Measurements from ENCODE around the gene ERBIN. TPM values are rescaled to one million over a fixed set of nuclear protein-coding genes. Genes with fewer than 3 reads are reported as not detected.
"Not testable (repeated sequence)": the region's sequence is repeated elsewhere in the genome, so short reads cannot be mapped to it uniquely, and the experiment has no call there.

The ERBIN gene, protein sequence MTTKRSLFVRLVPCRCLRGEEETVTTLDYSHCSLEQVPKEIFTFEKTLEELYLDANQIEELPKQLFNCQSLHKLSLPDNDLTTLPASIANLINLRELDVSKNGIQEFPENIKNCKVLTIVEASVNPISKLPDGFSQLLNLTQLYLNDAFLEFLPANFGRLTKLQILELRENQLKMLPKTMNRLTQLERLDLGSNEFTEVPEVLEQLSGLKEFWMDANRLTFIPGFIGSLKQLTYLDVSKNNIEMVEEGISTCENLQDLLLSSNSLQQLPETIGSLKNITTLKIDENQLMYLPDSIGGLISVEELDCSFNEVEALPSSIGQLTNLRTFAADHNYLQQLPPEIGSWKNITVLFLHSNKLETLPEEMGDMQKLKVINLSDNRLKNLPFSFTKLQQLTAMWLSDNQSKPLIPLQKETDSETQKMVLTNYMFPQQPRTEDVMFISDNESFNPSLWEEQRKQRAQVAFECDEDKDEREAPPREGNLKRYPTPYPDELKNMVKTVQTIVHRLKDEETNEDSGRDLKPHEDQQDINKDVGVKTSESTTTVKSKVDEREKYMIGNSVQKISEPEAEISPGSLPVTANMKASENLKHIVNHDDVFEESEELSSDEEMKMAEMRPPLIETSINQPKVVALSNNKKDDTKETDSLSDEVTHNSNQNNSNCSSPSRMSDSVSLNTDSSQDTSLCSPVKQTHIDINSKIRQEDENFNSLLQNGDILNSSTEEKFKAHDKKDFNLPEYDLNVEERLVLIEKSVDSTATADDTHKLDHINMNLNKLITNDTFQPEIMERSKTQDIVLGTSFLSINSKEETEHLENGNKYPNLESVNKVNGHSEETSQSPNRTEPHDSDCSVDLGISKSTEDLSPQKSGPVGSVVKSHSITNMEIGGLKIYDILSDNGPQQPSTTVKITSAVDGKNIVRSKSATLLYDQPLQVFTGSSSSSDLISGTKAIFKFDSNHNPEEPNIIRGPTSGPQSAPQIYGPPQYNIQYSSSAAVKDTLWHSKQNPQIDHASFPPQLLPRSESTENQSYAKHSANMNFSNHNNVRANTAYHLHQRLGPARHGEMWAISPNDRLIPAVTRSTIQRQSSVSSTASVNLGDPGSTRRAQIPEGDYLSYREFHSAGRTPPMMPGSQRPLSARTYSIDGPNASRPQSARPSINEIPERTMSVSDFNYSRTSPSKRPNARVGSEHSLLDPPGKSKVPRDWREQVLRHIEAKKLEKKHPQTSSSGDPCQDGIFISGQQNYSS (N-terminal part only)
- total RNA-seq (2022) (81.4 and 98.4 TPM in 2 replicates), Bru-seq, nascent RNA (percentile 96 among the genes with signal in this experiment), BruChase-seq, experiment 1, labeled RNA remaining after a 6-hour chase (percentile 92 among the genes with signal in this experiment), BruChase-seq, experiment 2, labeled RNA remaining after a 2-hour chase (percentile 94 among the genes with signal in this experiment)
- long read RNA-seq, full-length matches to known transcripts = 11 of 24 reads
- long read RNA-seq, partial matches to known transcripts = 6 of 24 reads
- long read RNA-seq, other reads (novel, unspliced or antisense) = 7 of 24 reads

DNA sequence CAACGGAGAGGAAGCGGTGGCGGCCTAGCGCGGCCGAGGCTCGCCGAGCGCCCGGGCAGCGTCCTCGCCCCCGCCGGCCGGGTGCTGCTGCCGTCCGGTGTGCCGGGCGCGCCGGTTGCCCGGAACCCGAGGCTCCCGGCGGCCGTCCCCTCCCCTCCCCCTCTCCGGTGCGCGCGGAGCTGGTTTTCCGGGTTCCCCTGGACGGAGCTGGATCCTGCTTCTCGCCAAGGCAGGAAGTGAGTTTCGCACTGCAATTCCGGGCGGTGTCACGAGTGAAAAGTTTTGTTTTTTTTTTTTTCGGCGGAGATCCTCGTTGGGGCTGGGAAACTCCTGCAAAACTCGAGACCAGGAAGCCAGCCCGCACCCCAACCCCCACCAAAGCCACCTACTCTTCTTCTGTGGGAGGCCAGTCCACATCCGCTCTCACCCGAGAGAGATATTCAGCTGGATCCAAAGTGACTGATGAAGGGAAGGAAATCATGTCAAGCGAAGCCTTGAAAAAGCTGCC is at the start of gene ERBIN:
Gene ERBIN, plus strand, starts transcription at position 300 of the 508 bp plus-strand sequence. CDS start 66,144 bp downstream, outside the sequence.
- TF ChIP-seq, protein P1, sequence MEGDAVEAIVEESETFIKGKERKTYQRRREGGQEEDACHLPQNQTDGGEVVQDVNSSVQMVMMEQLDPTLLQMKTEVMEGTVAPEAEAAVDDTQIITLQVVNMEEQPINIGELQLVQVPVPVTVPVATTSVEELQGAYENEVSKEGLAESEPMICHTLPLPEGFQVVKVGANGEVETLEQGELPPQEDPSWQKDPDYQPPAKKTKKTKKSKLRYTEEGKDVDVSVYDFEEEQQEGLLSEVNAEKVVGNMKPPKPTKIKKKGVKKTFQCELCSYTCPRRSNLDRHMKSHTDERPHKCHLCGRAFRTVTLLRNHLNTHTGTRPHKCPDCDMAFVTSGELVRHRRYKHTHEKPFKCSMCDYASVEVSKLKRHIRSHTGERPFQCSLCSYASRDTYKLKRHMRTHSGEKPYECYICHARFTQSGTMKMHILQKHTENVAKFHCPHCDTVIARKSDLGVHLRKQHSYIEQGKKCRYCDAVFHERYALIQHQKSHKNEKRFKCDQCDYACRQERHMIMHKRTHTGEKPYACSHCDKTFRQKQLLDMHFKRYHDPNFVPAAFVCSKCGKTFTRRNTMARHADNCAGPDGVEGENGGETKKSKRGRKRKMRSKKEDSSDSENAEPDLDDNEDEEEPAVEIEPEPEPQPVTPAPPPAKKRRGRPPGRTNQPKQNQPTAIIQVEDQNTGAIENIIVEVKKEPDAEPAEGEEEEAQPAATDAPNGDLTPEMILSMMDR (IDR thresholded peaks at IDR 0.05; ENCODE audit: unreplicated experiment) = no peak
- peak; percentile 86 for DNase-seq
- intact Hi-C loops (cut with micrococcal nuclease; ENCODE audit: unreplicated experiment) = loop anchor here (2.0 to 10.0 kb wide), 3 partner anchors 116 to 218 kb away; partner anchors contain the start of gene SREK1
- CTCF ChIA-PET = interaction anchor here (0.7 to 1.1 kb wide), 4 partner anchors 38 to 115 kb away, joined by 3 to 4 read pairs (median 4); no protein-coding TSS in a partner anchor
- peak within 1 kb of the TSS; percentile 94 for H3K4me3 Mint-ChIP-seq (ENCODE audit: low read depth, unreplicated experiment)
- peaks cover 64% of the 10 kb centered on the region for H3K36me3 Mint-ChIP-seq (ENCODE audit: insufficient read depth, unreplicated experiment)
- peaks cover 50% of the 10 kb centered on the region for H3K4me1 Mint-ChIP-seq (ENCODE audit: low read depth, unreplicated experiment)
- H3K27me3 Mint-ChIP-seq (ENCODE audit: unreplicated experiment) = no peaks in the 10 kb centered on the region
- no peaks in the 10 kb centered on the region for H3K9me3 Mint-ChIP-seq (ENCODE audit: low read depth, unreplicated experiment)
- BruUV-seq (replicated peaks) = no TSS peak
- peak within 1 kb of the TSS; percentile 93 for H3K27ac Mint-ChIP-seq (ENCODE audit: unreplicated experiment)

DNA sequence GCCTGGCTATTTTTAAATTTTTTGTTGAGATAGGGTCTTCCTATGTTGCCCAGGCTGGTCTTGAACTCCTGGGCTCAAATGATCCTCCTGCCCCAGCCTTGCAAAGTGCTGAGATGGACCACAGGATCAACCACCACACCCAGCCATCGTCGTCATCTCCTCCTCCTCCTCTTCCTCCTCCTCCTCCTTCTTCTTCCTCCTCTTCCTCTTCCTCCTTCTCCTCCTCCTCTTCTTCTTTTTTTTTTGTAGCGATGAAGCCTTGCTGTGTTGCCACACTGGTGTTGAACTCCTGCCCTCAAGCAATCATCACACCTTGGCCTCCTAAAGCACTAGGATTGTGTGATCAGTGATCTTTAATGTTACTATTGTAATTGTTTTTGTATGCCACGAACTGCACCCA is 49.4 kb upstream of the ERBIN start:
- BruUV-seq (replicated peaks) = no TSS peak
- no peak overlapping the region for H3K27ac Mint-ChIP-seq (ENCODE audit: unreplicated experiment)
- H3K4me1 Mint-ChIP-seq (ENCODE audit: low read depth, unreplicated experiment) = no peaks in the 10 kb centered on the region
- CTCF ChIA-PET = no interaction called here
- TF ChIP-seq, protein P1 (IDR thresholded peaks at IDR 0.05; ENCODE audit: unreplicated experiment) = no peak
- H3K4me3 Mint-ChIP-seq (ENCODE audit: low read depth, unreplicated experiment) = no peak overlapping the region
- no peaks in the 10 kb centered on the region for H3K27me3 Mint-ChIP-seq (ENCODE audit: unreplicated experiment)
- intact Hi-C loops (cut with micrococcal nuclease; ENCODE audit: unreplicated experiment) = no loop called here
- no peak for DNase-seq
- H3K36me3 Mint-ChIP-seq (ENCODE audit: insufficient read depth, unreplicated experiment) = no peaks in the 10 kb centered on the region
- H3K9me3 Mint-ChIP-seq (ENCODE audit: low read depth, unreplicated experiment) = peaks cover 6% of the 10 kb centered on the region

DNA sequence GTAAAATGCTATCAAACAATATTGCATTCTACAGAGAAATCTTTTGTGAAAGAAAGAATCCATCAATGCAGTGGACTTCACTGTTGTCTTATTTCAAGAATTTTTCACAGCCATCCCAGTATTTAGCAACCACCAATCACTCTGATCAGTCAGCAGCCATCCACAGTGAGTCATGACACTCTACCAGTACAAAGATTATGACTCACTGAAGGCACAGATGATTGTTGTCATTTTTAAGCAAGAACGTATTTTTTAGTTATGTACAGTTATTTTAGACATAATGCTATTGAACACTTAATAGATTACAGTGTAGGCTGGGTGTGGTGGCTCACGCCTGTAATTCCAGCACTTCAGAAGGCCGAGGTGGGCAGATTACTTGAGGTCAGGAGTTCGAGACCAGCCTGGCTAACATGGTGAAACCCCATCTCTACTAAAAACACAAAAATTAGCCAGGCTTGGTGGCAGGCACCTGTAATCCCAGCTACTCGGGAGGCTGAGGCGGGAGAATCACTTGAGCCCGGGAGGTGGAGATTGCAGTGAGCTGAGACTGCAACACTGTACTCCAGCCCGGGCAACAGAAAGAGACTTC is 46.6 kb upstream of the ERBIN start:
- DNase-seq; CTCF ChIA-PET; H3K27me3 Mint-ChIP-seq (ENCODE audit: unreplicated experiment); BruUV-seq (replicated peaks); H3K9me3 Mint-ChIP-seq (ENCODE audit: low read depth, unreplicated experiment); intact Hi-C loops (cut with micrococcal nuclease; ENCODE audit: unreplicated experiment); H3K36me3 Mint-ChIP-seq (ENCODE audit: insufficient read depth, unreplicated experiment); H3K4me3 Mint-ChIP-seq (ENCODE audit: low read depth, unreplicated experiment): not testable (repeated sequence)
- H3K4me1 Mint-ChIP-seq (ENCODE audit: low read depth, unreplicated experiment) = peaks cover 11% of the 10 kb centered on the region
- peak overlapping the region; percentile 23 for H3K27ac Mint-ChIP-seq (ENCODE audit: unreplicated experiment)

DNA sequence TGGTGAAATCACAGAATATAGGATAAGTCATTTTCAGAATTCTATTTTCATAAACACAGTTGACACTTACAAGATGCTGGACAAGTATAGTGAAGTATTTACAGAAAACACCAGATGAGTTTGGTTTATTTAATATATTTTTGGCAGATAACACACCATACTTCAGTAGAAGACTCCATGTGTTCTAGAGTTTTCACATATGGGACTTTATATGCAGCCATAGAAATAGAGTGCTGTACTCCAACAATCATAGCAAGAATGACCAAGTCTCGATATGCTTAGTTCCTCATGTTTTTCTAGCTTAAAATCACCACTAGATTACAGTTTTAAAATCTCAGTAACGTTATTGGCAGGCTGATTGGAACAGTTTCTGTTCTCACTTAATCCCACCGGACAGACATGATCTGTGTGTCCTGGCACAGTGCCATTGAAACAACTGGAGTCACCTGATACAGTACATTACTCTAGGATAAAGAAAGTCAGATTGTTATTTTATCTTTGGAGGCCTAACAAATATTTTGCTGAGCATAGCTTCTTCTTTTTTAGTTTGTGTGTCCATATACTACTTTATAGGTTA is 45.8 kb upstream of the ERBIN start:
- Mint-ChIP-seq H3K27me3 (ENCODE audit: unreplicated experiment) (no peaks in the 10 kb centered on the region), H3K4me1 (ENCODE audit: low read depth, unreplicated experiment) (peaks cover 19% of the 10 kb centered on the region), H3K27ac (ENCODE audit: unreplicated experiment) (no peak overlapping the region), H3K36me3 (ENCODE audit: insufficient read depth, unreplicated experiment) (no peaks in the 10 kb centered on the region), H3K9me3 (ENCODE audit: low read depth, unreplicated experiment) (peaks cover 6% of the 10 kb centered on the region), H3K4me3 (ENCODE audit: low read depth, unreplicated experiment) (no peak overlapping the region)
- CTCF ChIA-PET = no interaction called here
- intact Hi-C loops (cut with micrococcal nuclease; ENCODE audit: unreplicated experiment) = no loop called here
- no TSS peak for BruUV-seq (replicated peaks)
- no peak for DNase-seq
- TF ChIP-seq, protein P1 (IDR thresholded peaks at IDR 0.05; ENCODE audit: unreplicated experiment) = no peak
